Left lung (tissue), 10 donors: Measurements from ENCODE around the gene MCTP2. TPM values are rescaled to one million over a fixed set of nuclear protein-coding genes. Genes with fewer than 3 reads are reported as not detected.
A peak's percentile ranks its signal among the peaks of the same experiment; 100 is the strongest.
"Not testable (repeated sequence)": the region's sequence is repeated elsewhere in the genome, so short reads cannot be mapped to it uniquely, and the experiment has no call there.

Experiments used
- ATAC-seq: fragments of 200-7000 bp; cut with Tn5 transposase; one replicate; pipeline ENCODE4 v1.9.1; 2020; ENCODE audit warnings: moderate library complexity
- DNase-seq, 4 donors: peaks; one replicate each; pipeline ENCODE4 v3.0.0-alpha.2; 2013 to 2020
- H3K27ac ChIP-seq, 2 donors: fragments of 200-600 bp; sonication (generic) in 1 of 2; one replicate each; pipeline versions ENCODE4 v1.5.0 to v1.8.0; 2020 to 2021
- H3K27me3 ChIP-seq, 2 donors: fragments of 200-600 bp; sonication (generic) in 1 of 2; one replicate each; pipeline versions ENCODE4 v1.5.0 to v1.8.0; 2020 to 2021
- H3K36me3 ChIP-seq, 2 donors: fragments of 200-600 bp; sonication (generic) in 1 of 2; one replicate each; pipeline versions ENCODE4 v1.5.0 to v1.8.0; 2020 to 2021
- H3K4me1 ChIP-seq, 2 donors: fragments of 200-600 bp; one replicate each; pipeline ENCODE4 v1.8.0; 2021
- H3K4me3 ChIP-seq, 2 donors: fragments of 200-600 bp; sonication (generic) in 1 of 2; one replicate each; pipeline versions ENCODE4 v1.5.0 to v1.8.0; 2020 to 2021; ENCODE audit warnings: mild to moderate bottlenecking in 1 of 2
- H3K9me3 ChIP-seq, 2 donors: fragments of 200-600 bp; sonication (generic) in 1 of 2; one replicate each; pipeline versions ENCODE4 v1.5.0 to v1.8.0; 2020 to 2021
- CTCF ChIP-seq, 2 donors: fragments of 200-600 bp; sonication (generic) in 1 of 2; IDR thresholded peaks; one replicate each; pipeline versions ENCODE4 v1.5.0 to v1.8.0; 2021; ENCODE audit warnings: antibody characterized with exemption in 2 of 2
- intact Hi-C, 2 donors: fragments of 100-400 bp; cut with DNase I; formaldehyde crosslinking; loops; one replicate each; pipeline versions ENCODE4 v1.11.2 to v1.14.2; 2022
- polyA plus RNA-seq, 6 donors: library from polyadenylated mRNA; unstranded; fragments of 120-200 nt; gene quantifications; one replicate each; pipeline ENCODE4 v1.2.1, GENCODE V29; 2013; ENCODE audit not compliant: insufficient read length in 6 of 6
- total RNA-seq, 2 donors: library from RNA; stranded (reverse); fragmentation: NEBNext Ultra II Directional; extraction: Animal tissue kit (Norgen Biotek cat#: 25700); gene quantifications; one replicate each; pipeline ENCODE4 v1.2.1, GENCODE V29; 2021
- donor health status: DM: no; HTN: yes; CAD: no.
- donor health status: DM: no; HTN: no; CAD: no.

MCTP2 gene
- total and polyA plus RNA-seq, 8 donors, result 25.9 to 38.8 (median 35.0) TPM

GRCh38 chr15:94238539-94239118 is 7.3 kb downstream of the MCTP2 start:
- peaks cover 8 to 76% of the 10 kb centered on the region in 2 donors for H3K4me1 ChIP-seq
- intact Hi-C loops, result no loop called here
- H3K9me3 ChIP-seq, result no peaks in the 10 kb centered on the region
- DNase-seq, result no peak
- H3K27ac ChIP-seq, result peak overlapping the region in 1 of 2 donors; percentile 24
- H3K36me3 ChIP-seq, result no peaks in the 10 kb centered on the region
- ATAC-seq, result peak; percentile 7
- no peaks in the 10 kb centered on the region for H3K27me3 ChIP-seq
- no peak for TF ChIP-seq CTCF (IDR thresholded peaks at IDR 0.05)
- no peak overlapping the region for H3K4me3 ChIP-seq

GRCh38 chr15:94239474-94239873 is 8.1 kb downstream of the MCTP2 start:
- peak; percentile 32 for ATAC-seq

GRCh38 chr15:94240480-94240879 is 9.1 kb downstream of the MCTP2 start:
- Histone ChIP-seq H3K9me3 (no peaks in the 10 kb centered on the region), H3K27me3 (no peaks in the 10 kb centered on the region), H3K27ac (no peak overlapping the region), H3K4me1 (peaks cover 8 to 58% of the 10 kb centered on the region in 2 donors), H3K36me3 (no peaks in the 10 kb centered on the region), H3K4me3 (no peak overlapping the region)
- intact Hi-C loops, result no loop called here
- no peak for TF ChIP-seq CTCF (IDR thresholded peaks at IDR 0.05)
- ATAC-seq (no peak), DNase-seq (no peak)

More at GRCh38 chr15:94239474-94239873, 8.1 kb downstream of the MCTP2 start:
- peak overlapping the region; percentile 13 to 24 for H3K27ac ChIP-seq
- peaks cover 8 to 68% of the 10 kb centered on the region in 2 donors for H3K4me1 ChIP-seq
- DNase-seq, result no peak
- H3K27me3 ChIP-seq, result no peaks in the 10 kb centered on the region
- H3K4me3 ChIP-seq, result no peak overlapping the region
- H3K36me3 ChIP-seq, result no peaks in the 10 kb centered on the region
- no peaks in the 10 kb centered on the region for H3K9me3 ChIP-seq
- intact Hi-C loops, result no loop called here
- TF ChIP-seq CTCF (IDR thresholded peaks at IDR 0.05), result no peak

GRCh38 chr15:94242257-94242656 is 10.9 kb downstream of the MCTP2 start:
- Histone ChIP-seq H3K4me3 (no peak overlapping the region), H3K9me3 (no peaks in the 10 kb centered on the region), H3K27ac (no peak overlapping the region), H3K27me3 (no peaks in the 10 kb centered on the region), H3K4me1 (peaks cover 8 to 40% of the 10 kb centered on the region in 2 donors), H3K36me3 (no peaks in the 10 kb centered on the region)
- intact Hi-C loops, result no loop called here
- no peak for DNase-seq
- no peak for ATAC-seq
- no peak for TF ChIP-seq CTCF (IDR thresholded peaks at IDR 0.05)

- H3K9me3 ChIP-seq, DNase-seq, ATAC-seq, H3K36me3 ChIP-seq, H3K27ac ChIP-seq, intact Hi-C loops, H3K4me3 ChIP-seq, H3K27me3 ChIP-seq: not testable (repeated sequence)
- H3K4me1 ChIP-seq, result peaks cover 5 to 33% of the 10 kb centered on the region in 2 donors
Measured at GRCh38 chr15:94243003-94243402, 11.6 kb downstream of the MCTP2 start.

GRCh38 chr15:94243418-94243817 is 12.1 kb downstream of the MCTP2 start:
- no peak for ATAC-seq
- Histone ChIP-seq H3K4me1 (peaks cover 5 to 31% of the 10 kb centered on the region in 2 donors), H3K9me3 (no peaks in the 10 kb centered on the region), H3K4me3 (no peak overlapping the region), H3K27ac (no peak overlapping the region), H3K36me3 (no peaks in the 10 kb centered on the region), H3K27me3 (no peaks in the 10 kb centered on the region)
- intact Hi-C loops, result no loop called here
- no peak for TF ChIP-seq CTCF (IDR thresholded peaks at IDR 0.05)
- no peak for DNase-seq
